ENCODE data around the gene MOB3B.

Gene MOB3B

GRCh38 chr9:27311184-27311583 is 218.4 kb downstream of the MOB3B start:
- DNase-seq (ENCODE audit: low read depth, low spot score): no peak
- no peak overlapping the region for H3K4me3 ChIP-seq (ENCODE audit: low read depth, low read length)

GRCh38 chr9:27310582-27310981 is 219.0 kb downstream of the MOB3B start:
- no peak for DNase-seq (ENCODE audit: low read depth, low spot score)
- in situ Hi-C loops (cut with HindIII; ENCODE audit: low sequenced_read_pairs): no loop called here
- TF ChIP-seq CTCF (IDR thresholded peaks at IDR 0.05; ENCODE audit: low read depth, low read length): no peak
- no peak overlapping the region for H3K4me3 ChIP-seq (ENCODE audit: low read depth, low read length)

More at GRCh38 chr9:27311184-27311583, 218.4 kb downstream of the MOB3B start:
- no peak for TF ChIP-seq CTCF (IDR thresholded peaks at IDR 0.05; ENCODE audit: low read depth, low read length)
- in situ Hi-C loops (cut with HindIII; ENCODE audit: low sequenced_read_pairs): no loop called here

- DNase-seq (ENCODE audit: low read depth, low spot score): no peak
- in situ Hi-C loops (cut with HindIII; ENCODE audit: low sequenced_read_pairs): no loop called here
- no peak for TF ChIP-seq CTCF (IDR thresholded peaks at IDR 0.05; ENCODE audit: low read depth, low read length)
- no peak overlapping the region for H3K4me3 ChIP-seq (ENCODE audit: low read depth, low read length)
Measured at GRCh38 chr9:27308691-27309390, 220.8 kb downstream of the MOB3B start.

- no peak for TF ChIP-seq CTCF (IDR thresholded peaks at IDR 0.05; ENCODE audit: low read depth, low read length)
- in situ Hi-C loops (cut with HindIII; ENCODE audit: low sequenced_read_pairs): no loop called here
- DNase-seq (ENCODE audit: low read depth, low spot score): no peak
- no peak overlapping the region for H3K4me3 ChIP-seq (ENCODE audit: low read depth, low read length)
Measured at GRCh38 chr9:27304521-27304920, 225.1 kb downstream of the MOB3B start.

GRCh38 chr9:27303219-27303618 is 226.4 kb downstream of the MOB3B start:
- in situ Hi-C loops (cut with HindIII; ENCODE audit: low sequenced_read_pairs): no loop called here
- H3K4me3 ChIP-seq (ENCODE audit: low read depth, low read length): no peak overlapping the region

GRCh38 chr9:27297050-27297449 is 232.6 kb downstream of the MOB3B start, which contains the start of gene EQTN:
Gene EQTN (minus strand): TSS chr9:27297150. CDS start chr9:27297055, 95 bp downstream.
- in situ Hi-C loops (cut with HindIII; ENCODE audit: low sequenced_read_pairs): no loop called here
- no peak for TF ChIP-seq CTCF (IDR thresholded peaks at IDR 0.05; ENCODE audit: low read depth, low read length)
- DNase-seq (ENCODE audit: low read depth, low spot score): no peak
- no peak within 1 kb of the TSS for H3K4me3 ChIP-seq (ENCODE audit: low read depth, low read length)

More at GRCh38 chr9:27303219-27303618, 226.4 kb downstream of the MOB3B start:
- no peak for TF ChIP-seq CTCF (IDR thresholded peaks at IDR 0.05; ENCODE audit: low read depth, low read length)
- no peak for DNase-seq (ENCODE audit: low read depth, low spot score)
